Measurements from ENCODE around the gene HOXB5.

DNA sequence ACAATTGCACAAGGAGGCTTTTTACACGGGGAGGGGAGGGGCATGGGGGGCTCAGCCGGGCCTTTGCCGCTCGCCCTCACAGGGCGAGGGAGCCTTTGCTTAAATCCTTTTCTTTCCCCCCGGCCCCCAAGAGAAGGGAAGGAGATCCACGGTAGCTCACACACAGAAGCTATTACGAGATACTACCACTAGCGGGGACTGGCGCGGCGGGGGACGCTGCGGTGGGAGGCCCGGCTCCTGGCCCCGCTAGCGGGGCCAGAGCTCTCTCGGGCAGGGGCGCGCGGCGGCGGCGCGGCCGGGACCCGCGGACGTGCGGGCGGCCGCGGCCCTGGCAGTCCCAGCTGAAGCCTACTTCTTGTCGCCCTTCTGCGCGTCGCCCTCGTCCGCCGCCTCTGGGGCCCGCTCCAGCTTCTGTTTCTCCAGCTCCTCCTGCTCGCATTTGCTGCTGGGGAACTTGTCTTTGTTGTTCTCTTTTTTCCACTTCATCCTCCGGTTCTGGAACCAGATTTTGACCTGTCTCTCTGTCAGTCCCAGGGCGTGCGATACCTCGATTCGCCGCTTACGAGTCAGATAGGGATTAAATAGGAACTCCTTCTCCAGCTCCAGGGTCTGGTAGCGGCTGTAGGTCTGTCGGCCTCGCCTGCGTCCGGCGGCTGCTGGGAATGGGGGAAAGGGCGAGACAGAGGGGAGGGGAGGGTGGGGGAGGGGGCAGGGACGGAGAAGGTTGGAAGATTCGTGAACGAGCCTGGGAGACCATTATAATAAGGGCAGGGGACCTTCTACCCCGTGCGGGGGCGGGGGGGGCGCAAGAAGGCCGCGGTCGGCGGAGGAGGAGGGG, 19.5 kb upstream of the HOXB5 start:
- TF ChIP-seq, protein P1, sequence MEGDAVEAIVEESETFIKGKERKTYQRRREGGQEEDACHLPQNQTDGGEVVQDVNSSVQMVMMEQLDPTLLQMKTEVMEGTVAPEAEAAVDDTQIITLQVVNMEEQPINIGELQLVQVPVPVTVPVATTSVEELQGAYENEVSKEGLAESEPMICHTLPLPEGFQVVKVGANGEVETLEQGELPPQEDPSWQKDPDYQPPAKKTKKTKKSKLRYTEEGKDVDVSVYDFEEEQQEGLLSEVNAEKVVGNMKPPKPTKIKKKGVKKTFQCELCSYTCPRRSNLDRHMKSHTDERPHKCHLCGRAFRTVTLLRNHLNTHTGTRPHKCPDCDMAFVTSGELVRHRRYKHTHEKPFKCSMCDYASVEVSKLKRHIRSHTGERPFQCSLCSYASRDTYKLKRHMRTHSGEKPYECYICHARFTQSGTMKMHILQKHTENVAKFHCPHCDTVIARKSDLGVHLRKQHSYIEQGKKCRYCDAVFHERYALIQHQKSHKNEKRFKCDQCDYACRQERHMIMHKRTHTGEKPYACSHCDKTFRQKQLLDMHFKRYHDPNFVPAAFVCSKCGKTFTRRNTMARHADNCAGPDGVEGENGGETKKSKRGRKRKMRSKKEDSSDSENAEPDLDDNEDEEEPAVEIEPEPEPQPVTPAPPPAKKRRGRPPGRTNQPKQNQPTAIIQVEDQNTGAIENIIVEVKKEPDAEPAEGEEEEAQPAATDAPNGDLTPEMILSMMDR (IDR thresholded peaks at IDR 0.05; ENCODE audit: poor library complexity), result no peak
- TF ChIP-seq EZH2 (IDR thresholded peaks at IDR 0.05; ENCODE audit: borderline replicate concordance), result no peak
